BE2C (cell line): ENCODE data around the gene ST6GALNAC1.

Source experiments
- DNase-seq: peaks from one replicate; pipeline ENCODE4 v3.0.0-alpha.2; 2020
- H3K27me3 ChIP-seq: fragments of 250-450 bp; sonication (Bioruptor Pico); 2 replicates; pipeline ENCODE4 v1.5.1; 2020; ENCODE audit warnings: mild to moderate bottlenecking
- H3K36me3 ChIP-seq: fragments of 250-450 bp; sonication (Bioruptor Pico); 2 replicates; pipeline ENCODE4 v1.5.1; 2020; ENCODE audit warnings: mild to moderate bottlenecking
- H3K4me1 ChIP-seq: fragments of 250-450 bp; sonication (Bioruptor Pico); 2 replicates; pipeline ENCODE4 v1.5.1; 2020
- H3K4me3 ChIP-seq: 2 replicates; pipeline ENCODE4 v1.5.1; 2011; ENCODE audit warnings: low read depth, low read length
- H3K9me3 ChIP-seq: fragments of 250-450 bp; sonication (Bioruptor Pico); 2 replicates; pipeline ENCODE4 v1.5.1; 2020
- TF ChIP-seq, protein P1 (sequence below): IDR thresholded peaks from 2 replicates; pipeline ENCODE4 v1.5.1; 2012; ENCODE audit warnings: mild to moderate bottlenecking, low read depth, low read length

The ST6GALNAC1 gene

DNA sequence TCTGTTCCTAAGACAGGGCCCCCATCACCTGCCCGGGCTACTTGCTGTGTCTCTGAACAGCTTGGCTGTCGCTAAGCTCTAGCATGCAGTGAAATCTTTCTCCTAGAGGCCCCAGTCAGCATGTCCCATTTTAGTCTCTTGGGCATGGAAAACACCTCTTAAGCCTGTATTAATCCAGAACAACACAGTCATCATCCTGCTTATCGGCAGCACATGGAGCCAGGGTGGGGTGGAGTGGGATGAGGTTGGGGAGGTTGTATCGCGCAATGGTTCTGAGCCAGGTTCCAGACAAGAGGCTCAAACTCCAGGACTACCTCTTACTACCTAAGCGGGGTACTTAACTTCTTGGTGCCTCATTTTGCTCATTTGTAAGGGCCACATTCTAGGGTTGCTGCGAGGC lies 65.7 kb downstream of the ST6GALNAC1 start:
- Histone ChIP-seq H3K36me3 (no peaks in the 10 kb centered on the region), H3K4me1 (no peaks in the 10 kb centered on the region), H3K9me3 (no peaks in the 10 kb centered on the region), H3K4me3 (no peak overlapping the region), H3K27me3 (no peaks in the 10 kb centered on the region)
- TF ChIP-seq, protein P1, sequence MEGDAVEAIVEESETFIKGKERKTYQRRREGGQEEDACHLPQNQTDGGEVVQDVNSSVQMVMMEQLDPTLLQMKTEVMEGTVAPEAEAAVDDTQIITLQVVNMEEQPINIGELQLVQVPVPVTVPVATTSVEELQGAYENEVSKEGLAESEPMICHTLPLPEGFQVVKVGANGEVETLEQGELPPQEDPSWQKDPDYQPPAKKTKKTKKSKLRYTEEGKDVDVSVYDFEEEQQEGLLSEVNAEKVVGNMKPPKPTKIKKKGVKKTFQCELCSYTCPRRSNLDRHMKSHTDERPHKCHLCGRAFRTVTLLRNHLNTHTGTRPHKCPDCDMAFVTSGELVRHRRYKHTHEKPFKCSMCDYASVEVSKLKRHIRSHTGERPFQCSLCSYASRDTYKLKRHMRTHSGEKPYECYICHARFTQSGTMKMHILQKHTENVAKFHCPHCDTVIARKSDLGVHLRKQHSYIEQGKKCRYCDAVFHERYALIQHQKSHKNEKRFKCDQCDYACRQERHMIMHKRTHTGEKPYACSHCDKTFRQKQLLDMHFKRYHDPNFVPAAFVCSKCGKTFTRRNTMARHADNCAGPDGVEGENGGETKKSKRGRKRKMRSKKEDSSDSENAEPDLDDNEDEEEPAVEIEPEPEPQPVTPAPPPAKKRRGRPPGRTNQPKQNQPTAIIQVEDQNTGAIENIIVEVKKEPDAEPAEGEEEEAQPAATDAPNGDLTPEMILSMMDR: no peak
- DNase-seq: no peak

DNA sequence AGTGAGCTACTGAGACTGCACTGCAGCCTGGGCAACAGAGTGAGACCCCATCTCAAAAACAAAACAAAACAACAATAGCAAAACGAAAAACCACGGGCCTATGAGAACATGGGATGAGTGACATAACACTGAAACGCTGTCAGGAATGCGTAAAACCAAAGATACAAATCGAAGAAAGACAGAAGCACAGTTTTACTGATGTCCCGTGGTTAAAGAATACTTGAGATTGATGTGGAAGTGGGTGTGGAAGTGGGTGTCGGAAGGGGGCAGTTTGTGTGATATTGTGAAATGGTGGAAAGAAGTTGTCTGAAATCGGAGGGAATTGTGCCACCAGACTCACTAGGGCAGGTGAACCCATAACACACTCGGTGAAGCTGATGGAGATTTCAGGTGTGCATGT lies 67.4 kb downstream of the ST6GALNAC1 start:
- Histone ChIP-seq H3K9me3 (no peaks in the 10 kb centered on the region), H3K27me3 (no peaks in the 10 kb centered on the region), H3K4me3 (no peak overlapping the region), H3K36me3 (no peaks in the 10 kb centered on the region), H3K4me1 (no peaks in the 10 kb centered on the region)
- TF ChIP-seq, protein P1: no peak
- DNase-seq: no peak

DNA sequence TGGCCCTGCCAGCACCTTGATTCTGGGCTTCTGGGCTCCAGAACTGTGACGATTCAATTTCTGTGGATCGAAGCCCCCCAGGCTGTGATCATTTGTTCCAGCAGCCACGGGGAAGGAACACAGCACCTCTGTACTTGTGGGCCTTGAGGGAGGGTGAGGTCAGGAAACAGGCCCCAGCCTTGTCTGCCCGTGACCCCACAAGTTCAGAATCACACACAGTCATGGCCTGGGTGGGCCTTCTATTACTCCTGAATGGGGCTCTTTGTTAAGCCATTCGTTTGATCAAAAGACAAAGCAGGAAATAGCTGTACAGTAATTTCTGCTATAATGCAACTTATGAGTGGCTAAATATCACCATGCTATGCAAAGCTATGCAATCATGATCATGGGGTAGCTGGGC lies 68.0 kb downstream of the ST6GALNAC1 start:
- H3K27me3 ChIP-seq: no peaks in the 10 kb centered on the region
- TF ChIP-seq, protein P1: no peak
- H3K4me1 ChIP-seq: no peaks in the 10 kb centered on the region
- H3K36me3 ChIP-seq: no peaks in the 10 kb centered on the region
- DNase-seq: no peak
- H3K4me3 ChIP-seq: no peak overlapping the region
- H3K9me3 ChIP-seq: no peaks in the 10 kb centered on the region
